ENCODE data around the gene MATCAP1. TPM values are rescaled to one million over a fixed set of nuclear protein-coding genes. Genes with fewer than 3 reads are reported as not detected.
A peak's percentile ranks its signal among the peaks of the same experiment; 100 is the strongest.

The MATCAP1 gene
- total RNA-seq, 6 experiments from 2014 or later: 3.5 to 13.8 (median 9.3) TPM

GRCh38 chr16:67150833-67151396, 32.8 kb downstream of the MATCAP1 start, which contains the start of gene B3GNT9:
TSS of gene B3GNT9 (minus strand) at chr16:67150998. CDS start at chr16:67150485, 513 bp downstream.
- intact Hi-C loops (cut with DNase I): loop anchor here (10.0 kb wide), 3 partner anchors 46 to 176 kb away; partner anchors contain the start of gene PHAF1 (in 1 of the 2)
- H3K27ac ChIP-seq: peak within 1 kb of the TSS; percentile 26 to 54 (median 40)
- WGBS (ENCODE audit: insufficient coverage, low coverage, low lambda C conversion rate, missing lambda C conversion rate): 4% methylated on average over 14 of the region's 34 CpGs

GRCh38 chr16:67150047-67150832, 33.5 kb downstream of the MATCAP1 start:
- WGBS (ENCODE audit: insufficient coverage, low coverage, low lambda C conversion rate, missing lambda C conversion rate): 51% methylated on average over 10 of the region's 94 CpGs
- Histone ChIP-seq H3K27me3 (no peaks in the 10 kb centered on the region), H3K9me3 (no peaks in the 10 kb centered on the region), H3K27ac (peak overlapping the region; percentile 26 to 54 (median 40)), H3K4me1 (peaks cover 0 to 20% (median 0%) of the 10 kb centered on the region in 4 donors), H3K36me3 (peaks cover 0 to 34% (median 17%) of the 10 kb centered on the region in 4 donors), H3K4me3 (peak overlapping the region; percentile 47 to 54 (median 48))
- peak in 1 of 3 donors; percentile 60 for DNase-seq
- TF ChIP-seq CTCF (IDR thresholded peaks at IDR 0.05) (peak in 3 of 4 donors; percentile 3 to 34 (median 17)), POLR2A (IDR thresholded peaks at IDR 0.05) (no peak)
- intact Hi-C loops (cut with DNase I): loop anchor here (10.0 kb wide), 3 partner anchors 45 to 175 kb away; partner anchors contain the start of gene PHAF1 (in 1 of the 2)
- peak; percentile 22 to 32 (median 28) for ATAC-seq

More at GRCh38 chr16:67150833-67151396, 32.8 kb downstream of the MATCAP1 start, which contains the start of gene B3GNT9:
- ATAC-seq (peak; percentile 45 to 57 (median 50)), DNase-seq (peak in 2 of 3 donors; percentile 70 to 73)
- Histone ChIP-seq H3K27me3 (no peaks in the 10 kb centered on the region), H3K4me3 (peak within 1 kb of the TSS; percentile 47 to 54 (median 48)), H3K36me3 (peaks cover 0 to 27% (median 12%) of the 10 kb centered on the region in 4 donors), H3K4me1 (peaks cover 0 to 27% (median 2%) of the 10 kb centered on the region in 4 donors), H3K9me3 (no peaks in the 10 kb centered on the region)
- TF ChIP-seq POLR2A (IDR thresholded peaks at IDR 0.05) (no peak), CTCF (IDR thresholded peaks at IDR 0.05) (no peak)

- H3K27ac ChIP-seq: no peak overlapping the region
- H3K9me3 ChIP-seq: no peaks in the 10 kb centered on the region
- peaks cover 0 to 15% (median 0%) of the 10 kb centered on the region in 4 donors for H3K4me1 ChIP-seq
- no peaks in the 10 kb centered on the region for H3K27me3 ChIP-seq
- intact Hi-C loops (cut with DNase I): loop anchor here (10.0 kb wide), 3 partner anchors 45 to 175 kb away; partner anchors contain the start of gene PHAF1 (in 1 of the 2)
- peak; percentile 5 to 49 (median 26) for ATAC-seq
- no peak for TF ChIP-seq POLR2A (IDR thresholded peaks at IDR 0.05)
- no peak for TF ChIP-seq CTCF (IDR thresholded peaks at IDR 0.05)
- DNase-seq: peak in 1 of 3 donors; percentile 60
- H3K4me3 ChIP-seq: no peak overlapping the region
- H3K36me3 ChIP-seq: peaks cover 2 to 42% (median 20%) of the 10 kb centered on the region in 4 donors
- WGBS (ENCODE audit: insufficient coverage, low coverage, low lambda C conversion rate, missing lambda C conversion rate): 43% methylated on average over 18 of the region's 77 CpGs
Observed at GRCh38 chr16:67149276-67150046, 34.3 kb downstream of the MATCAP1 start.
